ENCODE measurements around the gene CCSER1.
A peak's percentile ranks its signal among the peaks of the same experiment; 100 is the strongest.
"Not testable (repeated sequence)": the region's sequence is repeated elsewhere in the genome, so short reads cannot be mapped to it uniquely, and the experiment has no call there.

Gene CCSER1

GRCh38 chr4:91089178-91089577 is 962.0 kb downstream of the CCSER1 start:
- Histone ChIP-seq H4K12ac (ENCODE audit: low read depth, low read length) (no peak overlapping the region), H3K23ac (ENCODE audit: low read length) (no peak overlapping the region), H2BK5ac (ENCODE audit: low read depth, low read length, poor library complexity) (no peak overlapping the region), H3K79me2 (ENCODE audit: control insufficient read depth, insufficient read depth, low read length, poor library complexity) (no peaks in the 10 kb centered on the region), H3K27me3 (ENCODE audit: insufficient read depth, low read length) (no peaks in the 10 kb centered on the region), H3K18ac (ENCODE audit: low read length) (no peak overlapping the region), H4K91ac (ENCODE audit: low read depth, low read length) (no peak overlapping the region), H3K36me3 (ENCODE audit: control insufficient read depth in 1 of 2, insufficient read depth in 2 of 2, low read length in 2 of 2) (no peaks in the 10 kb centered on the region), H2BK12ac (ENCODE audit: low read length) (no peak overlapping the region), H3K9me3 (ENCODE audit: insufficient read depth, low read depth, low read length) (no peaks in the 10 kb centered on the region), H3K9ac (ENCODE audit: low read length) (no peak overlapping the region), H2AK5ac (ENCODE audit: low read length) (no peak overlapping the region), H3K4me1 (ENCODE audit: control insufficient read depth in 1 of 2, insufficient read depth in 2 of 2, low read length in 2 of 2) (peaks cover 16 to 17% of the 10 kb centered on the region in 2 experiments), H3K4me3 (ENCODE audit: low read depth, low read length) (no peak overlapping the region), H3K27ac (ENCODE audit: low read depth, low read length) (peak overlapping the region; percentile 64), H3K14ac (ENCODE audit: low read length) (no peak overlapping the region), H2BK120ac (ENCODE audit: insufficient read depth, low read length, poor library complexity) (no peak overlapping the region), H3K4me2 (ENCODE audit: low read length) (peak overlapping the region; percentile 45), H2AFZ (ENCODE audit: insufficient read depth, low read length, poor library complexity) (no peak overlapping the region), H4K8ac (ENCODE audit: low read depth, low read length) (no peak overlapping the region), H3K79me1 (ENCODE audit: low read length) (peaks cover 14% of the 10 kb centered on the region), H3K4ac (ENCODE audit: low read depth, low read length) (no peak overlapping the region)
- DNase-seq, result no peak
- WGBS (ENCODE audit: extremely low coverage, insufficient coverage, insufficient read length), result no CpG with 5 or more reads among the region's 3 CpGs

GRCh38 chr4:91092398-91092980 is 965.3 kb downstream of the CCSER1 start:
- no peak overlapping the region for H3K23ac ChIP-seq (ENCODE audit: low read length)
- no peak overlapping the region for H2AK5ac ChIP-seq (ENCODE audit: low read length)
- H3K4ac ChIP-seq (ENCODE audit: low read depth, low read length), result no peak overlapping the region
- no peak overlapping the region for H3K14ac ChIP-seq (ENCODE audit: low read length)
- peak overlapping the region; percentile 46 for H2BK120ac ChIP-seq (ENCODE audit: insufficient read depth, low read length, poor library complexity)
- H3K4me3 ChIP-seq (ENCODE audit: low read depth, low read length), result no peak overlapping the region
- no peak overlapping the region for H2BK5ac ChIP-seq (ENCODE audit: low read depth, low read length, poor library complexity)
- no CpG with 5 or more reads among the region's 2 CpGs for WGBS (ENCODE audit: extremely low coverage, insufficient coverage, insufficient read length)
- DNase-seq, result peak; percentile 61 to 74
- no peak overlapping the region for H3K4me2 ChIP-seq (ENCODE audit: low read length)
- H3K27ac ChIP-seq (ENCODE audit: low read depth, low read length), result peak overlapping the region; percentile 36
- no peak overlapping the region for H2AFZ ChIP-seq (ENCODE audit: insufficient read depth, low read length, poor library complexity)
- no peaks in the 10 kb centered on the region for H3K79me2 ChIP-seq (ENCODE audit: control insufficient read depth, insufficient read depth, low read length, poor library complexity)
- peaks cover 16 to 17% of the 10 kb centered on the region in 2 experiments for H3K4me1 ChIP-seq (ENCODE audit: control insufficient read depth in 1 of 2, insufficient read depth in 2 of 2, low read length in 2 of 2)
- H3K9me3 ChIP-seq (ENCODE audit: insufficient read depth, low read depth, low read length), result peaks cover 3% of the 10 kb centered on the region
- H4K91ac ChIP-seq (ENCODE audit: low read depth, low read length), result peak overlapping the region; percentile 20
- no peak overlapping the region for H4K12ac ChIP-seq (ENCODE audit: low read depth, low read length)
- peak overlapping the region; percentile 58 for H2BK12ac ChIP-seq (ENCODE audit: low read length)
- H3K27me3 ChIP-seq (ENCODE audit: insufficient read depth, low read length), result no peaks in the 10 kb centered on the region
- no peak overlapping the region for H3K18ac ChIP-seq (ENCODE audit: low read length)
- no peak overlapping the region for H3K9ac ChIP-seq (ENCODE audit: low read length)
- no peaks in the 10 kb centered on the region for H3K36me3 ChIP-seq (ENCODE audit: control insufficient read depth in 1 of 2, insufficient read depth in 2 of 2, low read length in 2 of 2)
- H4K8ac ChIP-seq (ENCODE audit: low read depth, low read length), result no peak overlapping the region
- peaks cover 14% of the 10 kb centered on the region for H3K79me1 ChIP-seq (ENCODE audit: low read length)

- not testable (repeated sequence) for H4K8ac ChIP-seq (ENCODE audit: low read depth, low read length); H2AK5ac ChIP-seq (ENCODE audit: low read length); H3K14ac ChIP-seq (ENCODE audit: low read length); H4K12ac ChIP-seq (ENCODE audit: low read depth, low read length); H3K18ac ChIP-seq (ENCODE audit: low read length); H3K4me3 ChIP-seq (ENCODE audit: low read depth, low read length); H3K4me2 ChIP-seq (ENCODE audit: low read length); H3K36me3 ChIP-seq (ENCODE audit: control insufficient read depth in 1 of 2, insufficient read depth in 2 of 2, low read length in 2 of 2); H3K27ac ChIP-seq (ENCODE audit: low read depth, low read length); H3K27me3 ChIP-seq (ENCODE audit: insufficient read depth, low read length); H3K9ac ChIP-seq (ENCODE audit: low read length); H3K23ac ChIP-seq (ENCODE audit: low read length); H3K4ac ChIP-seq (ENCODE audit: low read depth, low read length); DNase-seq; H3K9me3 ChIP-seq (ENCODE audit: insufficient read depth, low read depth, low read length); H2AFZ ChIP-seq (ENCODE audit: insufficient read depth, low read length, poor library complexity); H3K79me2 ChIP-seq (ENCODE audit: control insufficient read depth, insufficient read depth, low read length, poor library complexity); H2BK5ac ChIP-seq (ENCODE audit: low read depth, low read length, poor library complexity)
- peak overlapping the region; percentile 55 for H4K91ac ChIP-seq (ENCODE audit: low read depth, low read length)
- peak overlapping the region; percentile 64 for H2BK12ac ChIP-seq (ENCODE audit: low read length)
- peaks cover 16 to 17% of the 10 kb centered on the region in 2 experiments for H3K4me1 ChIP-seq (ENCODE audit: control insufficient read depth in 1 of 2, insufficient read depth in 2 of 2, low read length in 2 of 2)
- H2BK120ac ChIP-seq (ENCODE audit: insufficient read depth, low read length, poor library complexity), result peak overlapping the region; percentile 27
- H3K79me1 ChIP-seq (ENCODE audit: low read length), result peaks cover 14% of the 10 kb centered on the region
- no CpG with 5 or more reads among the region's 5 CpGs for WGBS (ENCODE audit: extremely low coverage, insufficient coverage, insufficient read length)
Measured at GRCh38 chr4:91094220-91094619, 967.0 kb downstream of the CCSER1 start.

- no peak overlapping the region for H4K8ac ChIP-seq (ENCODE audit: low read depth, low read length)
- H2BK120ac ChIP-seq (ENCODE audit: insufficient read depth, low read length, poor library complexity), result no peak overlapping the region
- no peak overlapping the region for H3K14ac ChIP-seq (ENCODE audit: low read length)
- H4K91ac ChIP-seq (ENCODE audit: low read depth, low read length), result no peak overlapping the region
- peaks cover 3% of the 10 kb centered on the region for H3K9me3 ChIP-seq (ENCODE audit: insufficient read depth, low read depth, low read length)
- no peak overlapping the region for H3K27ac ChIP-seq (ENCODE audit: low read depth, low read length)
- H3K27me3 ChIP-seq (ENCODE audit: insufficient read depth, low read length), result no peaks in the 10 kb centered on the region
- H3K79me1 ChIP-seq (ENCODE audit: low read length), result no peaks in the 10 kb centered on the region
- H3K4me1 ChIP-seq (ENCODE audit: control insufficient read depth in 1 of 2, insufficient read depth in 2 of 2, low read length in 2 of 2), result no peaks in the 10 kb centered on the region
- H3K36me3 ChIP-seq (ENCODE audit: control insufficient read depth in 1 of 2, insufficient read depth in 2 of 2, low read length in 2 of 2), result no peaks in the 10 kb centered on the region
- no peak for DNase-seq
- H3K79me2 ChIP-seq (ENCODE audit: control insufficient read depth, insufficient read depth, low read length, poor library complexity), result no peaks in the 10 kb centered on the region
- H2AK5ac ChIP-seq (ENCODE audit: low read length), result no peak overlapping the region
- no peak overlapping the region for H3K9ac ChIP-seq (ENCODE audit: low read length)
- H3K4me2 ChIP-seq (ENCODE audit: low read length), result no peak overlapping the region
- H2BK12ac ChIP-seq (ENCODE audit: low read length), result no peak overlapping the region
- H3K18ac ChIP-seq (ENCODE audit: low read length), result no peak overlapping the region
- no peak overlapping the region for H3K23ac ChIP-seq (ENCODE audit: low read length)
- no peak overlapping the region for H3K4me3 ChIP-seq (ENCODE audit: low read depth, low read length)
- H4K12ac ChIP-seq (ENCODE audit: low read depth, low read length), result no peak overlapping the region
- no peak overlapping the region for H3K4ac ChIP-seq (ENCODE audit: low read depth, low read length)
- no peak overlapping the region for H2BK5ac ChIP-seq (ENCODE audit: low read depth, low read length, poor library complexity)
- H2AFZ ChIP-seq (ENCODE audit: insufficient read depth, low read length, poor library complexity), result no peak overlapping the region
Measured at GRCh38 chr4:91099666-91100065, 972.5 kb downstream of the CCSER1 start.

All from trophoblast cell (in vitro differentiated cells and primary cell).